GDM1 (cell line): Measurements from ENCODE around the gene PNCK.

ENCODE experiments used
- DNase-seq: peaks from one replicate; lab custom pipeline; 2025; lab: John Stamatoyannopoulos, UW

PNCK gene

GRCh38 chrX:153640736-153641575 is 32.7 kb downstream of the PNCK start:
- no peak for DNase-seq

GRCh38 chrX:153640045-153640686 is 33.4 kb downstream of the PNCK start:
- DNase-seq = no peak

- no peak for DNase-seq
Observed at GRCh38 chrX:153639177-153640044, 34.2 kb downstream of the PNCK start.

- DNase-seq = no peak
Observed at GRCh38 chrX:153638436-153639176, 35.0 kb downstream of the PNCK start.

- DNase-seq = no peak
Observed at GRCh38 chrX:153638041-153638371, 35.6 kb downstream of the PNCK start.

- no peak for DNase-seq
Observed at GRCh38 chrX:153637121-153638040, 36.2 kb downstream of the PNCK start.

- DNase-seq = no peak
Observed at GRCh38 chrX:153636716-153637115, 36.9 kb downstream of the PNCK start.

- DNase-seq = no peak
Observed at GRCh38 chrX:153635788-153636668, 37.6 kb downstream of the PNCK start.

- no peak for DNase-seq
Observed at GRCh38 chrX:153635388-153635787, 38.2 kb downstream of the PNCK start.

- DNase-seq = no peak
Observed at GRCh38 chrX:153634832-153635231, 38.8 kb downstream of the PNCK start.

GRCh38 chrX:153634236-153634635 is 39.4 kb downstream of the PNCK start:
- no peak for DNase-seq

- no peak for DNase-seq
Observed at GRCh38 chrX:153633607-153634180, 39.9 kb downstream of the PNCK start.

GRCh38 chrX:153633048-153633447 is 40.6 kb downstream of the PNCK start:
- no peak for DNase-seq

GRCh38 chrX:153632595-153632946 is 41.0 kb downstream of the PNCK start:
- DNase-seq = no peak

GRCh38 chrX:153631907-153632594 is 41.6 kb downstream of the PNCK start:
- no peak for DNase-seq

GRCh38 chrX:153631346-153631745 is 42.3 kb downstream of the PNCK start:
- DNase-seq = no peak

GRCh38 chrX:153628665-153629064 is 44.9 kb downstream of the PNCK start:
- no peak for DNase-seq

GRCh38 chrX:153628129-153628528 is 45.5 kb downstream of the PNCK start:
- no peak for DNase-seq

GRCh38 chrX:153627675-153628111 is 45.9 kb downstream of the PNCK start:
- no peak for DNase-seq
